ENCODE measurements around the gene AGAP1.

The AGAP1 gene

DNA sequence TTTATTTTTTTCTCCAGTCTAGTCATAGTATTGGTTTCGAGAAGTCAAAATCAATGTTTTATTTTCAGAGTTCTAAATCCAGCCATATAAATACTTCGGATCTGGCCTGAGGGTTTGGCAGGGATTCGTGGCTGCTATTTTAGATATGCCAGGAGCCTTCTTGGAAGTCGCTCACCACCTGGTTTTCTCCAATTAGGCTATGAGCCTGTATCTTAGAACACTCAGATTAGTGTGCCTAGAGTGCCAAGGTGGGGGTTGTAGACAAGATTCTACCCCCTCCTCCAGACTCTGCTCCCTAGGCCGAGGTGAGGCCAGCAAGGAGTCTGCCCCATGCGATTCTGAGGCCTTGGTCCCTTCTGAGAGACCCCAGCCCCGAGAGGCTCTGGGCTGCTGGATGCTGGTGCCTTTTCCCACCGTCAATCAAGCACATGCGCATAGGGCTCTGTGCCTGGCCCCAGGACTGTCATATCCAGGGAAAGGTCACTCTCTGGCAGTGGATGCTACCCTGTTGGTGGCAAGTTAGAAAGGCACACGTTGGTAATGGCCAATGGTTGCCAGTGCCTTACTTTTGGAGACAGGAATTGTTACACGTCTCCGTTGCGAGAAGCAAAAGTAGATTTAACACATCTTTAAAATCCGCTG lies 197.1 kb downstream of the AGAP1 start:
- no peak for DNase-seq (ENCODE audit: low read depth)

DNA sequence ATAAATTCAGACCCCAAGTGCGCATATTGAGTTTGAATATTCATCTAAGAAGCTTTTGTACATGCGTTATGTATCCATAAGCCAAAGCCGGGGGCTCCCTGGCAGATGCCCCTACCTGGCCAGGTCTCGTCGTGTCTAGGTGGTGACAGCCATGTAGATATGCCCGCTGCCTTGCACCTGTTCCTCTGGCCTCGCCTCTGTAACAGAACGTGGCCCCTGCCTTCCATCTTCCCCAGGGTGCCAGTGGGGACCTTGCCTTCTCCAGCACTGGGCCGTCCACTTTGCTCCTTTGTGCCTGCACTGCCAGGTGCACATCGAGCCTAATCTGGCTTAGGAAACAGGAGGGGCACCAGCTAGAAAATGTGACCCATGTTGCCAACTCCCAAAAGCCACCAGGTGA lies 198.2 kb downstream of the AGAP1 start:
- no peak for DNase-seq (ENCODE audit: low read depth)

- no peak for DNase-seq (ENCODE audit: low read depth)
These were observed 198.9 kb downstream of the AGAP1 start for GRCh38 chr2:235692671-235693171.

GRCh38 chr2:235693279-235693678 lies 199.4 kb downstream of the AGAP1 start:
- no peak for DNase-seq (ENCODE audit: low read depth)

DNA sequence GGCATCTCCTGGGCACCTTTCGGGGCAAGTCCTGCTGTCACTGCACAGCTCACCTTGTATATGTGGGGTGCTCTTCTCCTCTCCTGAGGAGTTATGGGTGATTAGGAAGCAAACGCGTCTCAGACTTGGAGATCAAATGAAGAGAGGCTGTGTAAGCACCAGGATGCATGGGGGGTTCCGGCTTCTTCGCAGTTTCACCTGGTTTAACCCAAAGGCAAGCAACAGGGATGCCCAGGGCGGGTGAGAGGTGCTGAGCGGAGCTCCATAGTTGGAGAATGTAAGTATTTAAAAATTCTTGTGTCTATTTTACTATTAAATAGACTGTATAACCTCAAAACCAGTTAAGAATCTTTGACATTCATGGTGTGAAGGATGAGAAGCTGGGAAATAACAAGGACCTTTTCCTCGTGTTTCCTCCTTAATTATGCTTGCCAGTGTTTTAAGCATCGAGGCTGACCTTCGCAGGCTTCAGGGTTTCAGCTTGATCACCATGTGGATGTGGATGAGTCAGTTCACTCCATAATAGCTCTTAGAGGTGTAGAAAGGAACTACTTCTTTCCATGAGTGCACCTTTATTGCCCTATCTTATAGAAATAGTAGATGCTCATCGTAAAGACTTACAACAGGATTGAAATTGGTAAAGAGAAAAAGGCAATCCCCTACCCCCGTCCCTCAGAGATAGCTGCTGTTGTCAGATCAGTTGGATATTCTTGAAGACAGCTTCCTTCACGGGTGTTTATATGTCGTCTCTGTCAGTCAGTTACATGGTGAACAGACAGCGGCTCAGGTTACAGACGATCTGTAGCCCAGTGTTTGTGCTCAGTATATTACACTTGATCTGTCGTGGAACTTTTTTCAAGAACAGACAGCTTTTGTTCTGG lies 201.1 kb downstream of the AGAP1 start:
- no peak for DNase-seq (ENCODE audit: low read depth)

GRCh38 chr2:235695602-235695895 lies 201.7 kb downstream of the AGAP1 start:
- DNase-seq (ENCODE audit: low read depth): no peak

GRCh38 chr2:235697041-235697440 lies 203.2 kb downstream of the AGAP1 start:
- no peak for DNase-seq (ENCODE audit: low read depth)

- no peak for DNase-seq (ENCODE audit: low read depth)
These were observed 204.2 kb downstream of the AGAP1 start for GRCh38 chr2:235698028-235698427.

DNA sequence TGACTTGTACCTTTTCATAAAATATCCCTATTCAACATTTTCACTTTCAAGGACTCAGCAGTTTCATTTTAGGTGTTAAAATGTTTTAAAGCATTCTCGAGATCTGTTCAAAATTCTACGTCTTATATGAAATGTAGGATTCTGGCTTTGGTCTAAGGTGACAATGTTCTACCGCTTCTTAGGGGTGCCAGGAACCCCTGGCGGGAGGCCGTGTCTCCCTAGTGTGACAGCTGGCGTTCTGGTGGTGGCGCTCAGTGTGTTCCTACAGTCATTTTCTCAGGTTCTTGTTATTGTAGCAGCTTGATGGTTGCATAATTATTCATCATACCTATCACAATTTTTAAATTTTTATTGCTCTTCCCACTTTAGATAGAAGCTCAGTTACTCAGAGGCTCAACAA lies 204.6 kb downstream of the AGAP1 start:
- no peak for DNase-seq (ENCODE audit: low read depth)

- DNase-seq (ENCODE audit: low read depth): no peak
These were observed 205.7 kb downstream of the AGAP1 start for GRCh38 chr2:235699576-235699975.

GRCh38 chr2:235701206-235701981 lies 207.6 kb downstream of the AGAP1 start:
- DNase-seq (ENCODE audit: low read depth): no peak

DNA sequence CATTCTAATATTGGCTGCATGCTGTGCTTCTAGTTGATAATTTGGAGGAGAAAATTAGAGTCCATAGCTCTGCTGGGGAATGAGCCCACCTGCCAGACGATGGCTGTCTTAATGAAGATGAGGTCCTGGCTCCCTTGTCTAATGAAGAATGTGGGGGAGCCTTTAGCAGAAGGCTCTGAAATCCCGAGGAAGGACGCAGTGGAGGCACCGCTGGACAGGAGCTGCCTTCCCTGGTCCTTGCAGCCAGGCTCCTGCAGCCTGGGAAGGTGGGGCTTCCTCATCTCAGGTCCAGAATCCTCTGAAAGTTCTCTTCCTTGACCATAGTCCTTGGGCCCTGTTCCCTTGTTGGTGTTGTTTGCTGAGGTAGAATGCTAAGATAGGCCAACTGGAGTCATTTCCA lies 208.3 kb downstream of the AGAP1 start:
- no peak for DNase-seq (ENCODE audit: low read depth)

- no peak for DNase-seq (ENCODE audit: low read depth)
These were observed 210.0 kb downstream of the AGAP1 start for GRCh38 chr2:235703711-235704295.

GRCh38 chr2:235705296-235705695 lies 211.5 kb downstream of the AGAP1 start:
- no peak for DNase-seq (ENCODE audit: low read depth)

GRCh38 chr2:235706506-235706905 lies 212.7 kb downstream of the AGAP1 start:
- no peak for DNase-seq (ENCODE audit: low read depth)

DNA sequence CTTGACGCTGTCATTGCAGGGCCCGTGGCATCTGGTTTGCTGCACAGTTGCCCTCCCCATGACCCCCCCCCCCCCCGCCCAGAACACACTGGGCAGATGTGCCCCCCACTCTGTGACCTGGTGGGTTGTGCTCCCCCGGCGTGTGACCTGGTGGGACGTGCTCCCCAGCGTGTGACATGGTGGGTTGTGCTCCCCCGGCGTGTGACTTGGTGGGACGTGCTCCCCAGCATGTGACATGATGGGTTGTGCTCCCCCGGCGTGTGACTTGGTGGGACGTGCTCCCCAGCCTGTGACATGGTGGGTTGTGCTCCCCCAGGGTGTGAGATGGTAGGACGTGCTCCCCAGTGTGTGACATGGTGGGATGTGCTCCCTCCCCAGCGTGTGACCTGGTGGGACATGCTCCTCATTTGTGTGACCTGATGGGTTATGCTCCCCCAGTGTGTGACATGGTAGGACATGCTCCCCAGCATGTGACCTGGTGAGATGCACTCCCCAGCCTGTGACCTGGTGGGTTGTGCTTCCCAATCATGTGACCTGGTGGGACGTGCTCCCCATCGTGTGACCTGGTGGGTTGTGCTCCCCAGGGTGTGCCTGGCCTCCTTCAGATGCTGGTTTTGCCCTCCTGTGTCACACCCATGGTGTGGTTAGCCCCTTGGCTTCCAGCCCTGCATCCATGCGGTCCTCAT lies 213.7 kb downstream of the AGAP1 start:
- DNase-seq (ENCODE audit: low read depth): no peak

DNA sequence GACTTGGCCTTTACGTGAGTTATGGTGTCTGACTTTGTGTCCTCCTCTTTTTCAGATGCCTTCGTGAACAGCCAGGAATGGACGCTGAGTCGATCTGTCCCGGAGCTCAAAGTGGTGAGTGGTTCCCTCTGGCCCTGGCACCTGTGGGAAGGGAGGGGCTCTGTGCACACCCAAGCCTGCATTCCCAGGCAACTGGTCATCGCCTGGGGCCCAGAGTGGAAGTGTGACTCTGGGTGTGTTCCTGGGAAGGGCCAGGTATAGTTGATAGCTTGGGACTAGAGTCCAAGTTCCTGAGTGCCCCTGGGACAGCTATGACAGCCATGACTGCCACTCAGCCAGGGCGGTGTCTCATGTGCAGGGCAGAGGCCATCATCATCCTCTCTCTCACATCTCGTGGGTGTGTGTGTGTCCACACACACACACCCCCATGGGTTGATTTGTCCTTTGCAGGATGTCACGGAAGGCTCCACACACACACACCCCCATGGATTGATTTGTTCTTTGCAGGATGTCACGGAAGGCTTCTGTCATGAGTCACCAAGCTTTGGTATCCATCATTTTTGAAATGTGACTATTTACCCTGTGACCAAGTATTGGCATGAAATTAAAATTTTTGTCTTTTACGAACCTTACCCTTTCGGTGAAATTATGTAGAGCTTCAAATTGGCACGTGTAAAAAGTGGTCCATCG lies 215.4 kb downstream of the AGAP1 start:
- DNase-seq (ENCODE audit: low read depth): no peak

DNA sequence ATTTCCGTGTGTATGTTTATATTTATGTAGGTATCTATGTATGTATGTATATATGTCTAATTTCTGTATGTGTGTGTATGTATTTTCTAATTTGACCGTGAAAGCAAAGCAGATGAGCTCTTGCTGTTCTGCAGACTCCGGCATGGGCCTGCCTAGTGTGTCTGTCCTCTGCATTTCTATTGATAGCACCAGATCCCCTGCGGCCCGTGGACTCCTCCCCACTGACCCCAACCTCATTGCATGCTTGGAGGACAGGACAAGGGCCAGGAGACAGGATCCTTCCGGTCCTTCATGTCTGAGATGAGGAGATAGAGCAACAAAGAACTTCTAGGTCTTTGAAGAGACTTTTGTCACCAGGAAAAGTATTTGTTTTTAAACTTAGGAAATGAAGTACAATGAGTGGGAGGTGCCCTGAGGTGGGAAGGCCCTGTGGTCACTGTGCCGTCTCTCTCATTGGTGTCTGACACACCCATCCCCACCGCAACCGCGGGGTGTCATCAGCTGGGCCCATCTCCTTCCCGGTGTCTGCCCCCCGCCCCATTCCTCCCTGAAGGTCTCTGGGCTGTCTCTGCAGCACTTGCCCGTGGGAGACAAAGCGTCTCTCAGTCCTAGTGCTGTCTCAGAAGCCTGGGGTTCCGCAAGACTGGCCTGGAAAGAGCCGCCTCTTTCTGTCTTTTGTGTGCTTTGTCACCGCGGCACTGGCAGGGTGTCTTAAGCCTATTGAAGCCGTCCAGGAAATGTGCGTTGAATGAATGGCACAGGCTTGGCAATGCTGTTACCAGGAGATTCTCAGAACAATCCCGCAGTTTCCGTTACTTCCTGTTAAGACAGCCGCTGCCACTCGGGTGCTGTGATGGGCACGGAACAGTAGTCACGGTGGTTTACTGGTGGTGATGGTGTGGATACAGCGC lies 216.4 kb downstream of the AGAP1 start:
- DNase-seq (ENCODE audit: low read depth): no peak

DNA sequence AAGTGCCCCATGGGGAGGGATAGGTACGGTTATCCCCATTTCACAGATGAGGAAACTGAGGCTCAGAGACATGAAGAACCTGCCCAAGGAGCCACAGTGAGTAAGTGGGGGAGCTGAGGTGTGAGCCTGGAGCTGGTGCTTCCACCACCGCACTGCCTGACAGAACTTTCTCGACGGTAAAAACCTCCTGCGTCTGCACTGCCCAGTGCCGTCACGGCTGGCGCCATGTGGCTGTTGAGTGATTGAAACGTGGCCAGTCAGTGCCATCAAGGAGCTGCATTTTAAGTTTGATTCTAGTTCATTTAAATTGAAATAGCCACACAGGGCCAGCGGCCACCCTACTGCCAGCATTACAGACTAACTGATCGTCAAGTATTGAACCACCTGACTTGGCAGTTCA lies 217.1 kb downstream of the AGAP1 start:
- no peak for DNase-seq (ENCODE audit: low read depth)

DNA sequence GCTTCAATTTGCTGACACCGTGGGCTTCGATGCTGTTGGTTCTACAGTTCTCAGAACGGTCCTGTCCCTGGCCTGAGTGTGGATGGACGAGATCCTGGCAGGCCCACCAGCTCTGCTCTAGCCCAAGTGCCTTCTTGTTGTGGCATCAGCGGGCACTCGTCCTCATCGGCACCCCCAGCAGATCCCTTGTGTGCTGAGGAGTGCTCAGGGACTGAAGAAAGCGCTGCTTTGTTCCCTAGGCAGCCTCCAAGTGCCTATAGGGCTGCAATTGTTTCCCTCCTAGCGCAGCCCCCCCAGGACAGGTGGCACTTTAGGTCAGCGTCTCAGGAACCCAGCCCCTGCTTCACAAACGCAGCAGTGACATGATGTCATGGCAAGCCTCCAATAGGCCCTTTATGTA lies 217.7 kb downstream of the AGAP1 start:
- no peak for DNase-seq (ENCODE audit: low read depth)

Data from activated gamma-delta T cell treated with anti-CD3 and anti-CD28 coated beads, Interleukin-2, amount 50 U/mL, for 16 hours (primary cell).